Measurements from ENCODE around the gene PRR12. TPM values are rescaled to one million over a fixed set of nuclear protein-coding genes. Genes with fewer than 3 reads are reported as not detected.

Gene PRR12
- 10 to 100 TPM; 15.4 to 31.1 (median 20.3) TPM for polyA plus RNA-seq (ENCODE audit: insufficient read length in 4 of 4)

DNA sequence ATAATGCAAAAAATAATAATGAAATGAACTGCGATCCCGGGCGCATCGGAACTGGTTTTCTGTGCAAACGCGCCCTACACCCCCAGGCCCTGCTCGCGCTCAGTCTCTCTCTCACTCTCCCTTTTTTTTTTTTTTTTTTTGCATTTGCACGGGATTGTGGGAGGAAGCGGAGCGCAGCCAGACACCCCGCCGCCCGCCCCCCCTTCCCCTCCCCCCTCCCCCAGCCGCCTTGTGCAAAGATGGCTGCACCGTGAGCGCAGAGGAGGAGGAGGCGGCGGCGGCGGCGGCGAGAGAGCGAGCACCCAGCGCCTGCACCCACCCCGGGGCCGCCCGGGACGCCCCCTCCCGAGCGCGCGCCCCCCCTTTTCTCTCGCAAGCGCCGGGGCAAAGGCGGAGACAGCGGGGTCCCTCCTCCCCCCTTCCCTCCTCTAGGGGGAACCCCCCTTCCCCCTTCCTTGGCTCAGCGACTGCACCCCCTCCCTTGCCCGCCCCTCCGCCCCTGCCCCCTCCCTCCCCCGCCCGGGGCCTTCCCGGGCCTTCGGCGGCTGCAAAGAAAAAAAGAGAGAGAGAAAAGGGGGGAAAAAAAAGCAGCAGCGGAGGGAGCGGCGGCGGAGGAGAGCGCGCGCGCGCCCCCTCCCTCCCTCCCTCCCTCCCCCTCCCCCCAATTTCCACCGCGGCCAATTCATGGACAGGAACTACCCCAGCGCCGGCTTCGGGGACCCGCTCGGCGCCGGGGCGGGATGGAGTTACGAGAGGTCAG is at the start of gene PRR12:
PRR12 (plus strand) TSS at position 212 of the 760 bp plus-strand sequence; CDS start at position 685, 473 bp downstream.
- DNase-seq (ENCODE audit: low read depth in 4 of 4, low spot score in 3 of 4), result no peak

GRCh38 chr19:49541914-49542313 is 49.1 kb upstream of the PRR12 start:
- DNase-seq (ENCODE audit: low read depth in 4 of 4, low spot score in 3 of 4), result no peak

DNA sequence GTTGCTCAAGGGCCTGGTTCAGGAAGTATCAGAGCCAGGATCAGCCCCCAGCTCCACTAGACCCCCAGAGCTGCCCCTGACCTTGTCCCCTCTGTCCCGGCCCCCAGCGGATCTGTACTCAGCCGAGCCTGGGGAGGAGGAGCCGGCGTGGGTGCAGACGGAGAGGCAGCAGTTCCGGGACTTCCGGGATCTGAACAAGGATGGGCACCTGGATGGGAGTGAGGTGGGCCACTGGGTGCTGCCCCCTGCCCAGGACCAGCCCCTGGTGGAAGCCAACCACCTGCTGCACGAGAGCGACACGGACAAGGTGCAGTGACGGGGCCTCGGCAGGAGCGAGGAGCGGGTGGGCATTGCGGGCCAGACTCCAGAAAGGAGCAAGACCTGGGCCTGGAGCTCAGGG is 48.5 kb upstream of the PRR12 start:
- DNase-seq (ENCODE audit: low read depth in 4 of 4, low spot score in 3 of 4), result no peak

DNA sequence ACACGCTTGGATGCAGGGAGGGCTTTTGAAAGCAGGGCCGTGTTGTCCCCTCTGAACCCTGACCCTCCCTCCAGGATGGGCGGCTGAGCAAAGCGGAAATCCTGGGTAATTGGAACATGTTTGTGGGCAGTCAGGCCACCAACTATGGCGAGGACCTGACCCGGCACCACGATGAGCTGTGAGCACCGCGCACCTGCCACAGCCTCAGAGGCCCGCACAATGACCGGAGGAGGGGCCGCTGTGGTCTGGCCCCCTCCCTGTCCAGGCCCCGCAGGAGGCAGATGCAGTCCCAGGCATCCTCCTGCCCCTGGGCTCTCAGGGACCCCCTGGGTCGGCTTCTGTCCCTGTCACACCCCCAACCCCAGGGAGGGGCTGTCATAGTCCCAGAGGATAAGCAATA is 48.0 kb upstream of the PRR12 start:
- DNase-seq (ENCODE audit: low read depth in 4 of 4, low spot score in 3 of 4), result no peak

DNA sequence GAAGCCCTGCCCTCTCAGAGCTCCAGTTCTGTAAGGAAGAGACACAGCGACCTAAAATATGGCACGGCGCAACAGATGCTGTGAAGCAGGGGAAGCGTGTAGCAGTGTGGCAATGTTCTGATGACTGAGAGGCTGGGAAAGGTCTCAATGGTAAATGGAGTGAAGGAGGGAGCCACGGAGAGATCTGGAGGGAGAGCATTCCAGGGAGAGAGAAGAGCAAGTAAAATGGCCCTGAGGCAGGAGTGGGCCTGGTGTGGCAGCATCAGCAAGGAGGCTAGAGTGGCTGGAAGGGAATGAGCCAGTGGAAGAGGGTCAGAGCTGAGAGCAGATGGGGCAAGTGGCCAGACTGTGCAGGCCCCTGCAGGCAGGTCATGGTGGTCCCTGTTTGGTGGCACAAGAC is 46.8 kb upstream of the PRR12 start:
- no peak for DNase-seq (ENCODE audit: low read depth in 4 of 4, low spot score in 3 of 4)

DNA sequence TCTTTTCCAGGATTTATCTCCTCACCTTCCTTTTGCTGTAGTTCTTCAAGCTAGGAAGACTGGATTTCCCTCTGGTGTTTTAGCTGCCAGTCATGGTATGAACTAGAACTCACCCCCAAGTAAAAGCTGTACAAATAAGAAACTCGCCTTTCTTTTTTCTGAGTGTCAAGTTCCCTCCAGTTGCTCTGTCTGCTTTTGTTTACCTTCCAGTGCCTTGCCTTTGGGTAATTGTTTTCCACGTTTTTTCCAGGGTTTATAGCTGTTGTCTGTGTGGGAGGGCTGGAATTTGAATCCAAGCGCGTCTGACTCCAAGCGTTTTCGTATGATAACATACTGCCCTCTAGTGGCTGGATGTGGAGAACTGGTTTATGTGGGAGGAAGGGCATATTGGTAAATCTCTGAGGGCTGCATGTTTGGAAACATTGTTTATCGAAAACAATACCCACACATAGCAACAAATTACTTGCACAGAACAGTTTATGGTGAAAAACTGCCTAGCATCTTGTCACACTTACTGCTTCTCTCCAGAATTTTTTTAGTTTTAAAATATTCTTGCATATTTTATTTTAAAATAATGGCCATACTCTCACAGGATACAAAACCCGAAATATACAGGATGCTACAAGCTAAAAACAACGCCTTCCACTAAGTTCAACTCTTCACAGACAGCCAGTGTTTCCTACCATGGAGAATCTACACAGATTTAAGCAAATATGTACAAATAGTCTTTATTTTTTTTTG is 44.0 kb upstream of the PRR12 start:
- DNase-seq (ENCODE audit: low read depth in 4 of 4, low spot score in 3 of 4), result peak; percentile 84 to 93 (median 90)

DNA sequence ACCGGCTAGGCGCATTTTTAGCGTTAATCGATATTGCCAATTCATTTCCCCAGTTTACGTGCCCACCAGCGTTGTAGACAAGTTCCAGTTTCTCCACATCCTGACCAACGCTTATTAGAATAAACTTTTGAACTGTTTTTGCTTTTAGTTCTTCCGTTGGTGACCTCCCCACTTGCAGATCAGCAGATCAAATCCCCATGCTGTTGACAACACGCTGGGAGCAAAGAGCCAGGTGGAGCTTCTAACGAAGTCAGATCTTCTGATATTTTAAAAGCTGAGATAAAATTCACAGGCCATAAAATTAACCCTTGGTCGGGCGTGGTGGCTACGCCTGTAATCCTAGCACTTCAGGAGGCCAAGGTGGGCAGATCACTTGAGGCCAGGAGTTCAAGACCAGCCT is 41.9 kb upstream of the PRR12 start:
- no peak for DNase-seq (ENCODE audit: low read depth in 4 of 4, low spot score in 3 of 4)

DNA sequence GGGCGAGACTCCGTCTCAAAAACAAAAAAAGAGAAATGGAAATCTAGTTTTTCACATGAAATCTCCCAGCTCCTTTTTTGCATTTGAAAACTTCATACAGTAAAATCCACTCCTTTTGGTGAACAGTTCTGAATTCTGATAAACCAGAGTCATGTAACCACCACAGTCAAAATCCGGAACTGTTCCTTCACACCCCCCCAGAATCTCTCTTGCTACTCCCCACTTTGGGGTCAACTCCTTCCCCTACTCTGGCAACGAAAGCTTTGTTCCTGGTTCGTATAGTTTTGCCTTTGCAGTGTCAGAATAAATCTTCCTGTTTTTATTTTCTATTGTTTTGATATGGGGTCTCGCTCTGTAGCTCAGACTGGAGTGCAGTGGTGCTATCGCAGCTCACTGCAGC is 39.5 kb upstream of the PRR12 start:
- no peak for DNase-seq (ENCODE audit: low read depth in 4 of 4, low spot score in 3 of 4)

DNA sequence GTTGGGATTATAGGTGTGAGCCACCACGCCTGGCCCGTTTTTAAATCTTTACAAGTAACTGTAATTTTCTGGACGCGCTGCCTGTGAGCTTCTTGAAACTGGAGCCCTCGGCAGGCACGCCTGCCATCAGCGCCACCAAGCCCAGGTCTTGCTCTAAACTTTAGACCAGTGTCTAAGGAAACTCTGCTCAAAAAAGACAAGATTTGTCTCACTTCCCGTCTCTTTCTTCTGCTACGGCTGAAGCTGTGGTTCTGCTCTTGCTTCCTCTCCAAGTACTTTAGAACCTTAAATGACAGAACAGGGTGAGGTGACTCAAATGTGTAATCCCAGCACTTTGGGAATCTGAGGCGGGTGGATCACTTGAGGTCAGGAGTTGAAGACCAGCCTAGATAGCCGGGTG is 38.2 kb upstream of the PRR12 start:
- DNase-seq (ENCODE audit: low read depth in 4 of 4, low spot score in 3 of 4), result no peak

DNA sequence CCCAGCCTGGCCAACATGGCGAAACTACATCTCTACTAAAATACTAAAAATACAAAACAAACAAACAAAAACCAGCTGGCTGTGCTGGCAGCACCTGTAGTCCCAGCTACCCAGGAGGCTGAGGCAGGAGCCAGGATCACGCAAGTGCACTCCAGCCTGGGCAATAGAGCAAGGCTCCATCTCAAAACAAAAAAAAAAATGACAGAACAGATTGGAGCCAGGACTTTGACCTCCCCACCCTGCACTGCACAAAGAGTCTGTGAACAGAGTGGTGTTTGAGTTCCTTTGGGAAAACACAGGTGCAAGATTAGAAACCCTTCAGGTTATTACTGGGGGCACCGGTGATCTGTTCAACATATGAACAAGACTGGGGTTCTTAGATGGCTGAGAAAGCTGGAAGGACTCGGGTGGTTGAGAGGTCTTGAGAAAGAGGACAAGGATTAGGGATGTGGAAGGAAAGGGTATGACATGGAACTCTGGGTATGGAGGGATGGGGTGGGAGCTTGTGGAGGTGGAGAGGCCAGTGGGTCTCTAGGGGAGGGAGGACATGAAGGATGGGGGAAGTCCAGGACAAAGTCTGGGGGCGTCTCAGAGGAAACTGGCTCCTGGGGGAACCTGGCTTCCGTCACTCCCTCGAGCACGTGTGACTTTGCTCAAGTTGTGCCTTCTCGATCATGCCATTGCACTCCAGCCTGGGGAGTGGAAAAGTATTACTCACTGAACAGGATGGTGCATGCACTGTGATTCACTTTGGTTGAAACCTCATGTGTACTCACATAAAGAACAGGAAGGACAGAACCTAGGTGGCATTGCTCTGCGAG is 37.3 kb upstream of the PRR12 start:
- DNase-seq (ENCODE audit: low read depth in 4 of 4, low spot score in 3 of 4), result no peak

DNA sequence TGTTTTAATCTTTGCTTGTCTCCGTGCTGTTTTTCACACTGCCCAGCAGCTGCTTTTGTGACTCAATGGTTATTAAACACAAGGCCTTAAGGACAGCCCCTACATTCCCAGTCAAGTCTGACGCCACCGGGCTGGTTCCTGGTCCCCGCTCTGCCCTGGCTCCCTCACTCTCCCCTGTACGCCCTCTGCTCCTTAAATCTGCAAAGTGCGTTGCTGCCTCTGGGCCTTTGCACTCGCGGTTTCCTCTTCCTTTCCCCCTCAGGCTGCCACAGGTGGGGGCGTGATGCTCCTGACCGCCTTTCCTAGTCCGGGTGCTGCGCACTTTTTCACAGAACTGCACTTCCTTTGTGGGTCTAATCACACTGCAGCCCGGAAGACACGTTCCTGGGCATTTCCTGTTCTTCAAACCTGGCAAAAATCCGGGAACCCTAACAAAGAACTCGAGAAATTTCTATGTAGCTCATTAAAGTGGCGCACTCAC is 36.2 kb upstream of the PRR12 start:
- DNase-seq (ENCODE audit: low read depth in 4 of 4, low spot score in 3 of 4), result no peak

DNA sequence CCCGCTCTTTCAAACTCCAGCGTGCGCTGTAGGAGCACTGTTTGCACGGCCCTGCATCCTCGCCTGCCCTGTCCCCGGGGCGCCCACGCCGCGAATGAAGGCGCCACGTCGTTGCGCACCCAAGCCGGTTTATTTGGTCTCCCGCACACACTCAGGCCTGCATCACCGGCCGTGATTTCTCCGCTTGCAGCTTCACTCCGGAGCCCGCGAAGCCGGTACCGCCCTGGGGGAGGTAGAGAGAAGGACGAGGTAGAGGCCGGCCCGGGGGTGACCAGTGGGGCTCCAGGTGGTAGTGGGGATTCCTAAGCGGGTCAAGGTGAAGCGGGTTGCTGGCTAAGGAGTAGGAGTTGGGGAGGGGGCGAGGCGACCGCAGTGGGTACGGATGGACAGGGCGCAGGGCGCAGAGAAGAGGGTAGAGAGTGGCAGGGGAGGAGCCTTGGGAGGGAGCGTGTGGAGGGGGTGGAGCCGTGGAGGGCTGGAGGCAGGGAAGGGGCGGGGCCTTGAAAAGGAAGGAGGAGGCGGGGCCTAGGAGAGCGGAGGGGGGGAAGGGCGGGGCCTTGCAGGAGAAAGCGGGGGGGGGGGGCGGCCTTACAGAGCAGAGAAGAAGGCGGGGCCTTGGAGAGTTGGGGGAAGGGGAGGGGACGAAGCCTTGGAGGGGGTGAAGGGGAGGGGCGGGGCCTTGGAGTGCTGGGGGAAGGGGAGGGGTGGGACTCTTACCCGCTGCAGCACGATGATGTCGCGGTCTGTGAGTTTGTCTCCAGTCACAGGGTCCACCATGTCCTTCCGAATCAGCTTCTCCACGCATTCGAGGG is 35.2 kb upstream of the PRR12 start:
- DNase-seq (ENCODE audit: low read depth in 4 of 4, low spot score in 3 of 4), result no peak

DNA sequence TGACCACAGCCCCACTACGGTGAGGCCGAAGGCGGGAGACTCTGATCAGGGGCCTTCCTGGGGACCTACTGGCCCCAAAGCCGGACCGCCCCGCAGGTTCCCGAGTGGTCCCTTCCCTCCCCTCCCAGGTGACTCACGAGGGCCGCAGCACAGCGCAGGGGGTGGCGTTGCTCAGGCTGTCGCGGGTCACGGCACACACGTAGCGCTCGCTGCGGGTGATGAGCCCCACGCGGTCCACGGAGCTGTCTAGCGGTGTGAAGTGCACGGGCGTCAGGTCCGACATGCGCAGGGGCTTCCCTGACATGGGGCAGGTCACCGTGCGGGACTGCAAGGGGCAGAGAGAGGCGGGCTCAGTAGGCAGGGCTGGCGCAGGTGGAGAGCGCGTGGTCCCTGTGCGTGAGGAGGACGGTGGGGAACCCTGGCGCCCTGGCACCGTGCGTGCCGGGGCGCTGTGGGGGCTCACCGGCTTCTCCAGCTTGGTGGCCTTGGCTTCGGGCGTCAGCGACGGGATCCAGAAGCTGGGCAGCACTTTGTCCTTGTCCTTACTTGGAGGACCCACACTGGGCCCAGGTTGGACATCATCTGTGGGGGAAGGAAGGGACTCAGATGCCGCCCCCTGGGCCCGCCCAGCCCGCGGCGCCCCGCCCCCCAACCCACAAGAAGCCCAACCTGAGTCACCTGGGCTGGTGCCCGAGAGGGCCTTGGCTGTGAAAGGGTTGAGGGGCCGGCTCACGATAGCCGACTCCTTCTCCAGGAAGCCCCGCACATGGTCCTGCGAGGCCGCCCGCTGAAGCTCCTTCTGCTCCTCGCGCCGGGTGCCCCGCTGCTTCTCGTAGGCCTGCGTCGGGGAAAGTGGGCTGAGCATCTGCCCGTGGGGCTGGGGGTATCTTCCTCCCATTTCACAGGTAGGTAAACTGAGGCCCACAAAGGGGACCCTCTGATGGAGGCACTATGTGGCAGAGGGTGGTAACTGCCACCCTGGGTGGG is 34.3 kb upstream of the PRR12 start:
- no peak for DNase-seq (ENCODE audit: low read depth in 4 of 4, low spot score in 3 of 4)

DNA sequence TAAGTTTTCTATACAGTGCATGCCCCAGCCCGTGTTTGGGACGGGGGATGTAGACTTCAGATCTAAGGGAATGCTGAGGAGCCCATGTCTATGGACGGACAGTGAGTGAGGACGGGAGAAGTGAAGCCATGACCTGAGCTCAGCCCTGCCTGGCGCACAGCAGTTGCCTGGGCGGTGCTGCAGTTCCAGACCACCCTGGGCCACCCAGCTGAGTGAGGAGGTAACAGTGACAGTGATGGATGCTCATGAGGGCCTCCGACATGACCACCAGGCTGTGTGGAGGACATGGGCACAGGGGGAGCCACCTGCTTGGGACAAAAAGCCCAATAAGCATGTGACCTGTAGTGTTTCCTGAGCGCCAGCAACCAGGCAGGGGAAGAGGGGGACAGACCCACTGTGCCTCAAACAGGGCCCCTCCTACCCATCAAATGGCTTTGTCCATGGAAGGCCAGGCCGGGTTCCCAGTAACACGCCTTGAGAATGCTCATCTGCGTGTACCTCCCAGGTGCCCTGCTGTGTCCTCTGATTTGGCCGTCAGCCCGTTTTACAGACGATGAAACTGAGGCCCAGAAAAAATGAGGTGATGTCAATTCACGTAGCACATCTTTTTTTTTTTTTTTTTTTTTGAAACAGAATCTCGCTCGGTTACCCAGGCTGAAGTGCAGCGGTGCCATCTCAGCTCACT is 33.2 kb upstream of the PRR12 start:
- DNase-seq (ENCODE audit: low read depth in 4 of 4, low spot score in 3 of 4), result no peak

- DNase-seq (ENCODE audit: low read depth in 4 of 4, low spot score in 3 of 4), result no peak
Measured at GRCh38 chr19:49558591-49558990, 32.4 kb upstream of the PRR12 start.

GRCh38 chr19:49559443-49559842 is 31.5 kb upstream of the PRR12 start:
- DNase-seq (ENCODE audit: low read depth in 4 of 4, low spot score in 3 of 4), result no peak

- no peak for DNase-seq (ENCODE audit: low read depth in 4 of 4, low spot score in 3 of 4)
Measured at GRCh38 chr19:49559928-49560327, 31.1 kb upstream of the PRR12 start.

- DNase-seq (ENCODE audit: low read depth in 4 of 4, low spot score in 3 of 4), result no peak
Measured at GRCh38 chr19:49560358-49560900, 30.6 kb upstream of the PRR12 start.
